Myocyte (in vitro differentiated cells): ENCODE data around the gene NR6A1. TPM values are rescaled to one million over a fixed set of nuclear protein-coding genes. Genes with fewer than 3 reads are reported as not detected.

Experiments used
- DNase-seq: peaks from one replicate; pipeline ENCODE4 v3.0.0-alpha.2; 2012; ENCODE audit warnings: low read depth
- total RNA-seq: library from RNA; depleted of rRNA; stranded (reverse); fragments of >200 nt; gene quantifications from 2 replicates; pipeline ENCODE4 v1.2.3, GENCODE V29; 2014

NR6A1 gene
- total RNA-seq, 1 donor from 2014 or later, result 2.1 TPM

- DNase-seq, result no peak
Observed at GRCh38 chr9:124492818-124493217, 278.3 kb downstream of the NR6A1 start.

- no peak for DNase-seq
Observed at GRCh38 chr9:124491049-124491975, 279.8 kb downstream of the NR6A1 start.

GRCh38 chr9:124490004-124490403 is 281.1 kb downstream of the NR6A1 start:
- DNase-seq, result no peak

GRCh38 chr9:124489222-124489621 is 281.9 kb downstream of the NR6A1 start:
- DNase-seq, result no peak

- DNase-seq, result no peak
Observed at GRCh38 chr9:124488641-124489210, 282.4 kb downstream of the NR6A1 start.

GRCh38 chr9:124487260-124488182 is 283.6 kb downstream of the NR6A1 start:
- DNase-seq, result no peak

- no peak for DNase-seq
Observed at GRCh38 chr9:124486778-124487259, 284.3 kb downstream of the NR6A1 start.

- DNase-seq, result no peak
Observed at GRCh38 chr9:124485936-124486335, 285.2 kb downstream of the NR6A1 start.

GRCh38 chr9:124485201-124485600 is 285.9 kb downstream of the NR6A1 start:
- DNase-seq, result no peak

GRCh38 chr9:124483481-124483880 is 287.6 kb downstream of the NR6A1 start:
- no peak for DNase-seq

- DNase-seq, result no peak
Observed at GRCh38 chr9:124482431-124483031, 288.6 kb downstream of the NR6A1 start.

GRCh38 chr9:124481115-124481514 is 290.0 kb downstream of the NR6A1 start:
- no peak for DNase-seq

- DNase-seq, result no peak
Observed at GRCh38 chr9:124480621-124480981, 290.5 kb downstream of the NR6A1 start.

- no peak for DNase-seq
Observed at GRCh38 chr9:124479947-124480620, 291.0 kb downstream of the NR6A1 start.

GRCh38 chr9:124479371-124479770 is 291.7 kb downstream of the NR6A1 start:
- no peak for DNase-seq

- no peak for DNase-seq
Observed at GRCh38 chr9:124478354-124478753, 292.8 kb downstream of the NR6A1 start.

GRCh38 chr9:124477648-124478285 is 293.3 kb downstream of the NR6A1 start:
- DNase-seq, result no peak

- DNase-seq, result no peak
Observed at GRCh38 chr9:124477211-124477647, 293.9 kb downstream of the NR6A1 start.

- no peak for DNase-seq
Observed at GRCh38 chr9:124475868-124476690, 295.0 kb downstream of the NR6A1 start.
